Measurements from ENCODE around the gene CBLB.

GRCh38 chr3:105611304-105612192 lies 257.3 kb downstream of the CBLB start:
- TF ChIP-seq CTCF (IDR thresholded peaks at IDR 0.05; ENCODE audit: borderline replicate concordance, extremely low read depth, low read length, poor library complexity, severe bottlenecking) (no peak), EZH2 (IDR thresholded peaks at IDR 0.05; ENCODE audit: borderline replicate concordance, low read depth, low read length, severe bottlenecking) (no peak)
